CD4-positive, alpha-beta T cell treated with Interferon alpha-2 for 1 hour (primary cell): ENCODE results near the gene AHCYL2.
"Not testable (repeated sequence)": the region's sequence is repeated elsewhere in the genome, so short reads cannot be mapped to it uniquely, and the experiment has no call there.

Source experiments
- DNase-seq, 2 donors: peaks; one replicate each; pipeline ENCODE4 v3.0.0-alpha.2; 2020 to 2022

Gene AHCYL2

DNA sequence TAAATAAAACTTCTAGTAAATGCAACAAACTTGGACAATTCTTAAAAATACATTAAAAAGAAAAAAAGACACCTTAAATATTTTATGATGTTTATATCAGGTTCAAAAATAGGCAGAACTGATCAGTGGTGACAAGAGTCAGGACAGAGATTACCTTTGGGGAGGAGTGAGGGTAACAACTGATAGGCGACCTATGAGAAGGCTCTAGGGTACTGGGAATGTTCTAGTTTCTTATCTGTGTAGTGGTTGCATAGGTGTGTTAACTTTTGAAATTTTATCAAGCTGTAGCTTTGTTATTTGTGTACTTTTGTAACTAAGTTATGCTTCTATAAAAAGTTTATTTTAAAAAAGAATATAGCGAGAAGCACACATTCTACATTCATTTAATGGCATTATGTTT lies 134.3 kb downstream of the AHCYL2 start:
- no peak for DNase-seq

GRCh38 chr7:129359638-129360037 lies 134.8 kb downstream of the AHCYL2 start:
- no peak for DNase-seq

GRCh38 chr7:129361771-129362170 lies 136.9 kb downstream of the AHCYL2 start:
- no peak for DNase-seq

DNA sequence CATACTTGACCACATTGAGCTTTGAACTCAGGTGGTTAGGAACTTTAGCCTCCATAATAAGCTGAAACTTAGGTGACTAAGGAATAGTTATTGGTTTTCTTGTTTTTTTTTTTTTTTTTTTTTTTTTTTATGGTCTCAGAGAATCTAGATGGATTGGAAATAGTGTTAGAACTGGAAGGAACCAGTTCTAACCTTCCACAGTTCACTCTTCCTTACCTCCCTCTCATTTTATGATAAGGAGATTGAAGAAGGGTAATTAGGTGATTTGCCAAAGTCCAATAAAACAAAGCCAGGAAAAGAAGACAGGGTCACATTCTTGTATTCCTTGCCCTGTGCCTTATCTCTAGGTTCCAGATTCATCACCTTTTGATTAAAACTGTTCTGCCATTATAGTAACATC lies 137.7 kb downstream of the AHCYL2 start:
- DNase-seq = no peak

DNA sequence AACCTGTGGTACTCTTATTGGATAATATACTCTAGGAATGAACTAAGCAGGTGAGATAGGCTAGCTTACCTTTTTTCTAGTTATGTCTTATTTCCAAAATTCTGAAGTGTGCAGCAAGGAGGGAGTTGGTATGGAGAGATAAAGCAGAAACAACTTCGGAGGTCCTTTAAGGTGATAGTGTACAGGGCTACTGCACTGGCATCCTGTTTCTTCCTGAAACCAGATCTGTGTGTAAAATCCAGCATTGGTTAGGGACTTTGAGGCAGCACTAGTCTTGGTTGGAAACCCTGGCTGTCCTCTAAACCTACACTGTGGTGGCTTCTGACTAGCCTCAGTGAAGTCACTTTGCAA lies 142.5 kb downstream of the AHCYL2 start:
- no peak for DNase-seq

DNA sequence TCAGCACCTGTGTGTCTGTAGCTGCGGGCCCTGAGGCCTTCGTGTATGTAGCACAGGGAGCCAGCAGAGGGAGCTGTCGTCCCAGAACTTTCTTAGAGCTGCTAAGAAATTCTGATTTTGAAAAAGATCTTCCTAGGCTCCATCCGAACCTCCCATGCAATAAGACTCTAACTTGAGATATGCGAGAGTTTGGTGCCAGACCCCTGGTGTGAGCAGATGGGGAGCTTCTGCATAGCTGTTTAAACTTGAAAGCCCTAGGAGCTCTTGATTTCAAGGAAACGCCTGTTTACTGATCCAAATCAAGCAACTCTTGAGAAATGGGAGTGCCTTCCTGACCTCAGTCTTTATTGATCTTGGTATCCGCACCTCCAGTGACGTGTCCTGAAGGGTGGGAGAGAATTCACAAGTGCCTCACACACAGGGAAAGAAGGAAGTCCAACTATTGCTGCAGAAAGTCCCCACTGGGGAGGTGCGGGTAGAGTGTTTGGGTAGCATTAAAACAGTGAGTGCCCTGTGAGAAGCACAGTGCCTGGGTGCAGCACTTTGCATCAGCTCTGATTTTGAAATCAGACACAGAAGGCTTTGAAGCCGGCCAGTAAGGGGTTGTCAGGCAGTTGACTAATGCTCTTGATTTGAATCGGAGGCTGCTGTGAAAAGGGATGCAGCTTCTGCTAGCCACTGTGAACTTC lies 143.0 kb downstream of the AHCYL2 start:
- DNase-seq = peak; percentile 63 to 76

DNA sequence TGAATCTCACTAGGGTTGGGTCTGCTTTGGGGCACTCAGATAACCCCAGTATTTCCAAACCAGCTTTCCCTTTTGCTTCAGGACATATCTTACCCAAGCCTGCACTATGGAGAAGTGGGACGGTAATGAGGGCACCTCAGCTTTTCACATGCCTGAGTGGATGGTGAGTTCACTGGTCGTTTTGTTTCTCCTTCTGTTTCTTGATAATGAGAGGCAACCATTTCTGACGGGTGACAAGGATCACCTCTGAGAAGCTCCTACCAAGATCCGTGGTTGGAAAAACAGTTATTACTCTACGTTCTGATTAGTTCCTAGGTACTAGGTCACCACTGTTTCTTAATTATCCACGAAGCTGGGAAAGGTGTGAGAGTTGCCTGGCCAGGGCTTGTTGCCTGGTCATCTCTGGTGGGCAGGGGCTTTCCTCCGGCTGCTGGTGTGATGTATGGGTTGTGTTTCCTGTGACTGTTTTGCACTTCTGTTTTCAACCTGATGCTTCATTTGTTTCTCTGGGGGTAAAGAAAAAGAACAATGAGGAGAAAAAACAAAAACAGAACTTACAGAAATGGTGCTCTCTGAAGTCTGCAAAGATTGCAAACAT lies 143.7 kb downstream of the AHCYL2 start:
- DNase-seq = peak; percentile 1 to 24

GRCh38 chr7:129369447-129369846 lies 144.6 kb downstream of the AHCYL2 start:
- DNase-seq = not testable (repeated sequence)

DNA sequence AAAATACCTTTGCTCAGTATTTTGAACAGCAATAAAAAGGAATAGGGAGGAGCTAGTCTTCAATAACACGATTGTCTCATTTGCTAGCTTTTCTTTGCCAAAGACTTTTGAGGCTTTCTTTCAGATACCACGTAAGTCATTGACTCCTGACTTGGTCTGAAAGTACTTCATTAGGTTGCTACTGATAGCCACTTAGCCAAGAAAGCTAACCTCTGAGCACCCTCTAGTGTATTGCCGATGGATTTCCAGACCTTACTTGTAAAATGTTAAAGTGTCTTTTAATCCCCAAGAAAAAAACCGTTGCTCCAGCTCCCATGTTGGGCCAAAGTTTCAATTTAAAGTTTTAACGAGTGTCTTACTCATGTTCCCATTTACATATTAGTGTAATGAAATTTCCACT lies 146.0 kb downstream of the AHCYL2 start:
- no peak for DNase-seq

GRCh38 chr7:129371487-129371886 lies 146.7 kb downstream of the AHCYL2 start:
- DNase-seq = no peak

- DNase-seq = no peak
These were observed 149.0 kb downstream of the AHCYL2 start for GRCh38 chr7:129373651-129374428.

DNA sequence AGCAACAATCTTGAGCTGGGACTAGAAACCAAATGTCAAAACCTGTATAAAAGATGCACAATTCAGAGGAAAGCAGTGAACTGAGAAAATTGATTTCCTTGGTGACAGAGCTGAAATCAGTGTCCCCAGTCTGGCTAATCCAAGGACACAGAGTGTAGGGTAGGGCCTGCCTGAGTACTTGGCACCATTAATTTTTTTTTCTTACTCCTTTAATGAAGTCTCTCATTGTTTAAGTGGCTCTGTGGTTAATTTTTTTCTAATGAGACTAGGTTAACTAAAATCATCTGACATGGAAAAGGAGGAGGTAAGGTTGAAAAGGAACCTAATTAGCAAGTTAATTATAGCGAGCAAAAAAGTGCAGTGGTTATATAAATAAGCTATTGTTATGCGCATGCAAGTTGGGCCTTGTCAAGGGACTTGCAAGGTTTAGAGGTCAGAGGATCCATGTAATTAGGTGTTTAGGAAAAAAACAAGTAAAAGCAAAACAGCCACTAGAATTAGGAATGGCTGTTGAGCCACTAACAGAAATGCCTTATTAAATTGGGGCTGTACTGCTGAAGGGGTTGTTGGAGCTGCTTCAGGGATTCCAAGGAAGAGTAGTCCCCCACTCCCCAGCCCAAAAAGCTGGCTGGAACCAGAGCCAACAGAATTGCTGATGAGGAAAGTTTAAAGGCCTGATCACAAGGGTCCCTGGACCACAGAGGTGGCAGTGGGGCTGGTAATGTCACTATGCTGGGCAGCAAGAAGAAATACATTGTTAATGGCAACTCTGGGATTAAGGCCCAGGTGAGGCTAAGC lies 150.5 kb downstream of the AHCYL2 start:
- DNase-seq = no peak

- DNase-seq = peak; percentile 27 to 56
These were observed 151.4 kb downstream of the AHCYL2 start for GRCh38 chr7:129376076-129376777.

- peak in 1 of 2 donors; percentile 1 for DNase-seq
These were observed 152.2 kb downstream of the AHCYL2 start for GRCh38 chr7:129376778-129377700.

DNA sequence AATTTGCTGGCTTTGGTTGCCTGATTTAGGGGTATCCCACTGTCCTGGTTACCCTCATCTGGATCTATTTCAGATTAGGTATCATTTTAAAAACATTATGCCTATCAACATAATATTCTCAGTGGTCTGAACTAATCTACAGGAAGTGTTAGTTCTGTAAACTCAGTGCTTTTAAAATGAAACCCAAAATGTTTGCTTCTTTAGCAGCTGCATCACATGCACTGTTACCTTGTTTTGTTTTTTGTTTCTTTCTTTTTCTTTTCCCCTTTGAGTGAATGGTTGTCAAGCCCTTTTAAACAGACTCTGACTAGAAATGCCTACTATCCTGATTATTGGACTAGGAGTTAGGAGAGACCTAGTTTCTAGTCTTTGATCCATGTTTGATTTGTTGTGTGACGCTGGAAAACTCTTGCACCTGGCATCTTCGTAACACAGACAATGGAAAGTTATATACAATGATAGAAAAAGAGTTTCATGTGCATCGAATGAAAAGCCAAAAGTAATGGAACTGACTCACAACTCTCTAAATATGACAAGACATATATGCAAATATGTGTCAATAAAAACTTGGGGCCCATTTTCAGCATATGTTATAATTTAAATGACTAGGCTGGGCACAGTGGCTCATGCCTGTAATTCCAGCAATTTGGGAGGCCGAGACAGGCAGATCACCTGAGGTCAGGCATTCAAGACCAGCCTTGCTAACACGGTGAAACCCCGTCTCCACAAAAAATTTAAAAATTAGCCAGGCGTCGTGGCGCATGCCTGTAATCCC lies 157.1 kb downstream of the AHCYL2 start:
- DNase-seq = no peak

GRCh38 chr7:129383542-129384132 lies 158.8 kb downstream of the AHCYL2 start:
- DNase-seq = no peak

DNA sequence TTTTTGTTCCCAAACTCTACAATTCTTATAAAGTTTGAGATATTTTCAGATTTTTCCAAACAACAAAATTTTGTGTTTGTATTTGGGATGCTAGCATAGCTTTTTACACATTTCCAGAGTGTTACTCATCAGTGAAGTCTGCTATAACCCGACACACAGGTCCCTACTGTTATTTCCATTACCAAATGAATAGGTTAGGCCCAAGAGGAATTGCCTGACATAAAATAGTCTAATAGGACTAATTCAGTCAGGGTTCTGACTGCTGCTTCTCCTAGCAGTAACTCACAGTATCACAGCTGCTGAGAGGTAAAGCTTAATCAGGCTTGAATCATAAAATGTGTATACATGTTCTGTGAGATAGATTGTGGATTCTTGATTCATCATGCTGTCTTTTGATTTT lies 160.3 kb downstream of the AHCYL2 start:
- DNase-seq = no peak

DNA sequence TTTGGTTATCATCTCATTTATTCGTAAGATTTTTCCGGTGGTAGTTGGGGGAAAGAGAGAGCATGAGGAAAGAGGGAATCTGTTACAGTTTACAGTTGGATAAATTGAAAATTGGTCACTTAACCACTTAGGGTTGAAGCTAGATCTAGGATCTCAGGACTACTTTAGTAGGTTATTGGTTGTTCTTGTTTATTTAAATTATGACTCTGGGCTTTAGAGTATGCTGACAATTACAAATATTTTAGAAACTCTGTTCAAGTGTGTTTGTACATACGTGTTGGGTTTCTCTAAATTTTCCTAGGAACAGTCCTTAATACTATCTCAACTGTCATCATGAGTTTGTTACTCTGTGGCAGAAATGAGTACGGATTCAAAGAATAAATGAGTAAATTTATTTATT lies 160.8 kb downstream of the AHCYL2 start:
- no peak for DNase-seq

GRCh38 chr7:129386506-129386905 lies 161.7 kb downstream of the AHCYL2 start:
- DNase-seq = no peak

DNA sequence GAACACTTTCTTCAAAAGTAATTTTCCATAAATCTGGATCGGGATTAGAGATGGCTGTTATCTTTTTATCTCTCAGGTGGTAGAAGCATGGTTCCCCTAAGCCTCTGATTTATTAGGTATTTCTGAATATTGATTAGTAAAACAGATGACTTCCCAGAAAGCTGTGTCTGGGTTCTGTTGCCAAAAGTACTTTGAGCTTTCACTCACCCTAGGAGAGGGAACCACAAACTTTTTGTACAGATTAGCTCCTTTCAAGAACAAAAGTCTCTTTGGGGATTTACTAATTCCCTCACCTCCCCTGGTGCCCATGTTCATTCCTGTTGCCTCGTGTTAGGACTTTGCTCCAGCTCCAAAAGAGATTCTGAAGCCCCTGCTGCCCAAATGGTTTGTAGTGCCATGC lies 162.7 kb downstream of the AHCYL2 start:
- no peak for DNase-seq
